B cell (primary cell): ENCODE data around the gene ARSI. TPM values are rescaled to one million over a fixed set of nuclear protein-coding genes. Genes with fewer than 3 reads are reported as not detected.

ENCODE experiments used
- ATAC-seq: fragments of 200-7000 bp; cut with Tn5 transposase; one replicate; pipeline ENCODE4 v1.10.0; 2021; ENCODE audit warnings: low read depth, mild to moderate bottlenecking, moderate number of reproducible peaks, moderate library complexity
- CTCF ChIA-PET: fragments of 350-600 bp; sonication (Branson Sonifier 250); formaldehyde crosslinking; loops from one replicate; lab custom pipeline; 2021; ENCODE audit warnings: antibody characterized with exemption, inconsistent platforms; lab: Charles Lee
- POLR2A ChIA-PET: fragments of 350-600 bp; sonication (Branson Sonifier 250); formaldehyde crosslinking; loops from one replicate; lab custom pipeline; 2021; ENCODE audit warnings: antibody characterized with exemption; lab: Charles Lee
- DNase-seq: peaks from one replicate; pipeline ENCODE4 v3.0.0; 2013
- H2AFZ ChIP-seq: 2 replicates; pipeline ENCODE4 v1.6.1; 2012; ENCODE audit warnings: mild to moderate bottlenecking, low read depth, low read length; ENCODE audit not compliant: insufficient read depth, poor library complexity, severe bottlenecking
- H3K27ac ChIP-seq, 2 donors: 1 replicate in 1 of 2; 2 replicates in 1 of 2; pipeline ENCODE4 v1.5.1; 2012 to 2013; ENCODE audit warnings: low read length in 2 of 2, mild to moderate bottlenecking in 2 of 2, moderate library complexity in 1 of 2
- H3K27me3 ChIP-seq, 4 experiments: fragments of 200-600 bp in 1 of 4; sonication (generic) in 1 of 4; replicated peaks in 1 of 4; 1 replicate in 2 of 4; 2 replicates in 2 of 4; pipeline versions ENCODE4 v1.6.1 to v1.7.0; 2013 to 2016; ENCODE audit warnings: low read length in 3 of 4, mild to moderate bottlenecking in 2 of 4, mixed read lengths in 1 of 4, moderate library complexity in 1 of 4; ENCODE audit not compliant: insufficient read depth in 4 of 4, control insufficient read depth in 3 of 4; ENCODE audit errors: control extremely low read depth in 1 of 4
- H3K36me3 ChIP-seq, 2 experiments: replicated peaks in 1 of 2; 1 replicate in 1 of 2; 2 replicates in 1 of 2; pipeline versions ENCODE4 v1.6.1 to v1.7.1; 2013; ENCODE audit warnings: low read length in 1 of 2; ENCODE audit not compliant: insufficient read depth in 2 of 2, control insufficient read depth in 1 of 2; ENCODE audit errors: control extremely low read depth in 1 of 2, extremely low read depth in 1 of 2
- H3K4me1 ChIP-seq, 2 donors: fragments of 200-600 bp in 1 of 2; sonication (generic) in 1 of 2; 1 replicate in 1 of 2; 2 replicates in 1 of 2; pipeline versions ENCODE4 v1.5.1 to v1.6.1; 2013 to 2017; ENCODE audit warnings: low read length in 2 of 2; ENCODE audit not compliant: control insufficient read depth in 2 of 2, insufficient read depth in 2 of 2
- H3K4me2 ChIP-seq: replicated peaks from 2 replicates; pipeline ENCODE3; 2012; ENCODE audit warnings: mild to moderate bottlenecking, low read depth, low read length; ENCODE audit not compliant: poor library complexity, severe bottlenecking
- H3K4me3 ChIP-seq, 5 experiments: fragments of 200-600 bp in 1 of 5; sonication (generic) in 1 of 5; 1 replicate in 3 of 5; 2 replicates in 2 of 5; pipeline versions ENCODE4 v1.5.1 to v1.7.0; 2011 to 2016; ENCODE audit warnings: low read length in 4 of 5, mild to moderate bottlenecking in 4 of 5, low read depth in 2 of 5, control low read depth in 1 of 5, moderate library complexity in 1 of 5; ENCODE audit not compliant: insufficient read depth in 1 of 5; ENCODE audit errors: control extremely low read depth in 1 of 5, extremely low read depth in 1 of 5
- H3K79me2 ChIP-seq: fragments of 200-600 bp; sonication (generic); one replicate; pipeline ENCODE4 v1.6.0; 2016; ENCODE audit warnings: low read length; ENCODE audit not compliant: control insufficient read depth, insufficient read depth
- H3K9ac ChIP-seq: fragments of 200-600 bp; sonication (generic); 2 replicates; pipeline ENCODE4 v1.6.1; 2017; ENCODE audit warnings: mild to moderate bottlenecking, low read length, moderate library complexity
- H3K9me3 ChIP-seq, 3 donors: one replicate each; pipeline versions ENCODE4 v1.6.1 to v1.7.1; 2013; ENCODE audit warnings: low read length in 2 of 3; ENCODE audit not compliant: control insufficient read depth in 2 of 3, insufficient read depth in 1 of 3; ENCODE audit errors: control extremely low read depth in 1 of 3
- H4K20me1 ChIP-seq: 2 replicates; pipeline ENCODE4 v1.6.0; 2012; ENCODE audit warnings: mild to moderate bottlenecking, low read length; ENCODE audit not compliant: insufficient read depth, control insufficient read depth, poor library complexity, severe bottlenecking
- H3K27ac Mint-ChIP-seq: one replicate; pipeline ENCODE4 v1.8.0; 2021; ENCODE audit warnings: mixed read lengths
- H3K27me3 Mint-ChIP-seq: one replicate; pipeline ENCODE4 v1.8.0; 2021; ENCODE audit warnings: mixed read lengths
- H3K4me1 Mint-ChIP-seq: one replicate; pipeline ENCODE4 v1.8.0; 2021; ENCODE audit warnings: mixed read lengths
- H3K4me3 Mint-ChIP-seq: one replicate; pipeline ENCODE4 v1.8.0; 2021; ENCODE audit warnings: mixed read lengths
- H3K9me3 Mint-ChIP-seq: one replicate; pipeline ENCODE4 v1.8.0; 2022; ENCODE audit warnings: mixed read lengths; ENCODE audit not compliant: insufficient read depth
- EZH2 ChIP-seq: IDR thresholded peaks from 2 replicates; pipeline ENCODE4 v1.6.1; 2012; ENCODE audit warnings: borderline replicate concordance, low read depth, mild to moderate bottlenecking, moderate library complexity, low read length; ENCODE audit not compliant: insufficient read depth, poor library complexity, severe bottlenecking
- WGBS: methylation state at CpG from one replicate; pipeline ENCODE4 v1.1.5; 2013; ENCODE audit warnings: missing lambda C conversion rate; ENCODE audit not compliant: insufficient coverage; 5-methylcytosine and 5-hydroxymethylcytosine counted together
- intact Hi-C: fragments of 100-400 bp; cut with micrococcal nuclease; formaldehyde crosslinking; loops from one replicate; pipeline ENCODE4 v1.10.0; 2022
- polyA plus RNA-seq: library from polyadenylated mRNA; depleted of rRNA; stranded (reverse); fragments of >200 nt; gene quantifications from 2 replicates; pipeline ENCODE4 v1.2.3, GENCODE V29; 2012
- total RNA-seq, 2 donors: library from RNA; stranded (reverse); fragments of 120-200 nt in 1 of 2; gene quantifications; 1 replicate in 1 of 2; 2 replicates in 1 of 2; pipeline versions ENCODE4 v1.2.3 to v1.2.4, GENCODE V29; 2013 to 2022
- TF ChIP-seq, protein P1 (sequence below): fragments of 200-600 bp; IDR thresholded peaks from one replicate; pipeline ENCODE4 v1.8.0; 2022; ENCODE audit warnings: antibody characterized with exemption, mild to moderate bottlenecking

ARSI gene
- total and polyA plus RNA-seq, 2 donors (not counting 1 experiment from before 2014, with no cell fraction given), result not detected

DNA sequence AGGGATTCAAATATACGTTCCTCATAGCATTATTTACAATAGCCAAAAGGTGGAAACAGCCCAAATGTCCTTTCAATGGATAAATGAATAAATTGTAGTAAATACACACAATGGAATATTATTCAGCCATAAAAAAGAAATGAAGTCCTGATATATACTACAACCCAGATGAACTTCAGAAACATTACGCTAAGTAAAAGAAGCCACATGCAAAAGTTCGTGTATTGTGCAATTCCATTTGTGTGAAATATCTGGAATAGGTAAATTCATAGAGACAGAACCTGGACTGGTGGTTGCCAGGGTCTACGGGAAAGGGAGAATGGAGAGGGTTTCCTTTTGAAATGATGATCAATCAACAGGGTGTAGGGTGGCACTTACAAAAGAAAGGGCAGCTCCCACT lies 12.5 kb upstream of the ARSI start:
- H4K20me1 ChIP-seq, result no peaks in the 10 kb centered on the region
- no peaks in the 10 kb centered on the region for H3K4me1 ChIP-seq
- WGBS, result 83% methylated on average over 2 of the region's 4 CpGs

DNA sequence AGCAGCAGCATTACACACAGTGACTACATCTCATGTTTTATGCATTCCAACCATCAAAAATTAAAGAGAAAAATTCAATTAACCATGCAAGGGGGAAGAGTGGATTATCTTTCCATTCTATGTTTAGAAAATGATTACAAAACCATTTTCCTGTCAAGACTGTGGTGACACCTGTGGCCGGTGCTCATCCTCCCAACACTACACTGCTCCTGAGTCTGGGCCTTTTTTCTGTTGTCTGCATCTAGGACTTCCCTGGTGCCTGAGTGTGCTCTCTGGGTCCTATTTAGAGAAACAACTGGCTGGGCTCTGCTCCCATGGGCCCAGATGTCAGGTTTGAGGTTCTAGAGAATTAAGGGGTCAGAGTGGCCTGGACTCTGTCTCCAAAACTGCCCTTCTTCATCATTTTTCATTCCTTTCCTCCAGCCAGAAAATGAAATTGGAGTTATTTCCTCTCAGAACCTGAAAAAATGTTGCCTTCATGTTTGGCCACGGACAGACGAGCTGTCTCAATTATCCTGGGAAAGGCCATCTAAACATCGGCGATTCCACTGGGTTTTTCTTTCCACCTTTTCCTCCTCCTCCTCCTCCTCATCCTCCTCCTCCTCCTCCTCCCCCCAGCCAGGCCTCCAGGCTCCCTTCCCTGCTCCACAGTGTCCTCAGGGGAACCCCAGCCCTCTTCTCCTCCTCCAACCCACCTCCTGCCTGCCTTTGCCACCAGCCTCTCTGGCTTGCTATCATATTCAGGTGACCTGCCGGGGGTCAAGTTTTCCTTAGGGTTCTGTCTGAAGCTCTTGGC lies 11.4 kb upstream of the ARSI start:
- H3K27me3 ChIP-seq, result peaks cover 0 to 5% (median 0%) of the 10 kb centered on the region in 4 experiments
- ChIA-PET POLR2A (no interaction called here), CTCF (no interaction called here)
- no peak overlapping the region for H3K4me3 ChIP-seq
- no peak overlapping the region for H2AFZ ChIP-seq
- no peak overlapping the region for H3K27ac ChIP-seq
- Mint-ChIP-seq H3K4me1 (no peaks in the 10 kb centered on the region), H3K27me3 (peaks cover 28% of the 10 kb centered on the region), H3K4me3 (no peak overlapping the region), H3K9me3 (no peaks in the 10 kb centered on the region), H3K27ac (no peak overlapping the region)
- H4K20me1 ChIP-seq, result no peaks in the 10 kb centered on the region
- WGBS, result no CpG with 5 or more reads among the region's 6 CpGs
- H3K9me3 ChIP-seq, result no peaks in the 10 kb centered on the region
- intact Hi-C loops, result no loop called here
- no peaks in the 10 kb centered on the region for H3K36me3 ChIP-seq
- H3K4me2 ChIP-seq, result no peak overlapping the region
- no peak for TF ChIP-seq EZH2
- TF ChIP-seq, protein P1, sequence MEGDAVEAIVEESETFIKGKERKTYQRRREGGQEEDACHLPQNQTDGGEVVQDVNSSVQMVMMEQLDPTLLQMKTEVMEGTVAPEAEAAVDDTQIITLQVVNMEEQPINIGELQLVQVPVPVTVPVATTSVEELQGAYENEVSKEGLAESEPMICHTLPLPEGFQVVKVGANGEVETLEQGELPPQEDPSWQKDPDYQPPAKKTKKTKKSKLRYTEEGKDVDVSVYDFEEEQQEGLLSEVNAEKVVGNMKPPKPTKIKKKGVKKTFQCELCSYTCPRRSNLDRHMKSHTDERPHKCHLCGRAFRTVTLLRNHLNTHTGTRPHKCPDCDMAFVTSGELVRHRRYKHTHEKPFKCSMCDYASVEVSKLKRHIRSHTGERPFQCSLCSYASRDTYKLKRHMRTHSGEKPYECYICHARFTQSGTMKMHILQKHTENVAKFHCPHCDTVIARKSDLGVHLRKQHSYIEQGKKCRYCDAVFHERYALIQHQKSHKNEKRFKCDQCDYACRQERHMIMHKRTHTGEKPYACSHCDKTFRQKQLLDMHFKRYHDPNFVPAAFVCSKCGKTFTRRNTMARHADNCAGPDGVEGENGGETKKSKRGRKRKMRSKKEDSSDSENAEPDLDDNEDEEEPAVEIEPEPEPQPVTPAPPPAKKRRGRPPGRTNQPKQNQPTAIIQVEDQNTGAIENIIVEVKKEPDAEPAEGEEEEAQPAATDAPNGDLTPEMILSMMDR, result no peak
- H3K9ac ChIP-seq, result no peak overlapping the region
- H3K79me2 ChIP-seq, result no peaks in the 10 kb centered on the region
- ATAC-seq (no peak), DNase-seq (no peak)
- no peaks in the 10 kb centered on the region for H3K4me1 ChIP-seq

More for the DNA sequence above, 12.5 kb upstream of the ARSI start:
- Mint-ChIP-seq H3K9me3 (no peaks in the 10 kb centered on the region), H3K4me3 (no peak overlapping the region), H3K4me1 (no peaks in the 10 kb centered on the region), H3K27ac (no peak overlapping the region), H3K27me3 (peaks cover 28% of the 10 kb centered on the region)
- ChIA-PET POLR2A (no interaction called here), CTCF (no interaction called here)
- H3K27me3 ChIP-seq, result peaks cover 0 to 2% (median 0%) of the 10 kb centered on the region in 4 experiments
- H3K4me3 ChIP-seq, result no peak overlapping the region
- DNase-seq (no peak), ATAC-seq (no peak)
- H3K4me2 ChIP-seq, result no peak overlapping the region
- H2AFZ ChIP-seq, result no peak overlapping the region
- no peaks in the 10 kb centered on the region for H3K36me3 ChIP-seq
- H3K9ac ChIP-seq, result no peak overlapping the region
- intact Hi-C loops, result no loop called here
- H3K27ac ChIP-seq, result no peak overlapping the region
- H3K79me2 ChIP-seq, result no peaks in the 10 kb centered on the region
- no peak for TF ChIP-seq EZH2
- TF ChIP-seq, protein P1, result no peak
- H3K9me3 ChIP-seq, result no peaks in the 10 kb centered on the region
